ENCODE results near the gene PEAK1. TPM values are rescaled to one million over a fixed set of nuclear protein-coding genes. Genes with fewer than 3 reads are reported as not detected.

Gene PEAK1
- total and polyA plus RNA-seq, 2 donors (not counting 3 experiments of a cell fraction or from before 2014, with no cell fraction given): 17.9 to 91.9 TPM

DNA sequence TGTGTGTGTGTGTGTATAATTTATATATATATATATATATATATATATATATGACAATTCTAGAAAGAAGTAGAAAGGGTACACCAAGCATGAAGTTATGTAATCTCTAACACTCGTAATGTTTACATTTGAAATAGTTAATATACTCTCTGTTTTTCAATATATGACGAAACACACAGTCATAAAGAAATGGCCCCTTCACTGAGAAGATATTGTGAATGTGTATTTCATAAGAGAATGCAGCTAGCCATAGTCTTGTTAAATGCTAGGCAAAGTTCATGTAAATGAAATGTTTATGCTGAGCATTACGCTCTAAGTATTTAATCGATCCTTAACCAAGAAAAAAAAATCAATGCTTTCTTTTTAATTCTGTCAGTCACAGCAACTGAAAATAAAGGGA, 194.3 kb downstream of the PEAK1 start:
- no peaks in the 10 kb centered on the region for H4K20me1 ChIP-seq (replicated peaks; ENCODE audit: control insufficient read depth, extremely low read depth, insufficient read depth, low read length)
- no peaks in the 10 kb centered on the region for H3K27me3 ChIP-seq (ENCODE audit: control insufficient read depth in 2 of 2, insufficient read depth in 2 of 2, low read length in 2 of 2)
- FAIRE-seq (no peak), DNase-seq (ENCODE audit: low read depth, low spot score) (peak; percentile 7)
- no peak overlapping the region for H3K9ac ChIP-seq (replicated peaks; ENCODE audit: extremely low read depth, insufficient read depth, low read length)
- H3K4me3 ChIP-seq (replicated peaks in 1 of 3; ENCODE audit: insufficient read depth in 1 of 3, low read depth in 1 of 3, low read length in 3 of 3): no peak overlapping the region
- H3K9me1 ChIP-seq (replicated peaks; ENCODE audit: control insufficient read depth, extremely low read depth, insufficient read depth, low read length): no peaks in the 10 kb centered on the region
- no TSS peak for BruUV-seq (replicated peaks)
- H3K79me2 ChIP-seq (ENCODE audit: control insufficient read depth, insufficient read depth, low read length): no peaks in the 10 kb centered on the region
- no peaks in the 10 kb centered on the region for H3K9me3 ChIP-seq (replicated peaks; ENCODE audit: control insufficient read depth, insufficient read depth, low read length)
- dilution Hi-C loops (cut with MboI; ENCODE audit: extremely low pct_ligation_motif_present, low sequenced_read_pairs) (no loop called here), intact Hi-C loops (cut with micrococcal nuclease) (no loop called here)
- TF ChIP-seq EZH2 (IDR thresholded peaks at IDR 0.05; ENCODE audit: borderline replicate concordance, low read depth, low read length, severe bottlenecking): no peak
- TF ChIP-seq, protein P1, sequence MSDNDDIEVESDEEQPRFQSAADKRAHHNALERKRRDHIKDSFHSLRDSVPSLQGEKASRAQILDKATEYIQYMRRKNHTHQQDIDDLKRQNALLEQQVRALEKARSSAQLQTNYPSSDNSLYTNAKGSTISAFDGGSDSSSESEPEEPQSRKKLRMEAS (IDR thresholded peaks at IDR 0.05; ENCODE audit: insufficient read depth, insufficient read length): no peak
- no peak for TF ChIP-seq FOS (IDR thresholded peaks at IDR 0.05; ENCODE audit: borderline replicate concordance, insufficient read depth, low read length)
- TF ChIP-seq GATA2 (IDR thresholded peaks at IDR 0.05; ENCODE audit: insufficient read depth, insufficient read length, low read depth, low read length): no peak
- TF ChIP-seq POLR2A (IDR thresholded peaks at IDR 0.05; ENCODE audit: low read depth, low read length): no peak
- no peak for TF ChIP-seq MYC (IDR thresholded peaks at IDR 0.05; ENCODE audit: low read depth, low read length)
- TF ChIP-seq, protein P2, sequence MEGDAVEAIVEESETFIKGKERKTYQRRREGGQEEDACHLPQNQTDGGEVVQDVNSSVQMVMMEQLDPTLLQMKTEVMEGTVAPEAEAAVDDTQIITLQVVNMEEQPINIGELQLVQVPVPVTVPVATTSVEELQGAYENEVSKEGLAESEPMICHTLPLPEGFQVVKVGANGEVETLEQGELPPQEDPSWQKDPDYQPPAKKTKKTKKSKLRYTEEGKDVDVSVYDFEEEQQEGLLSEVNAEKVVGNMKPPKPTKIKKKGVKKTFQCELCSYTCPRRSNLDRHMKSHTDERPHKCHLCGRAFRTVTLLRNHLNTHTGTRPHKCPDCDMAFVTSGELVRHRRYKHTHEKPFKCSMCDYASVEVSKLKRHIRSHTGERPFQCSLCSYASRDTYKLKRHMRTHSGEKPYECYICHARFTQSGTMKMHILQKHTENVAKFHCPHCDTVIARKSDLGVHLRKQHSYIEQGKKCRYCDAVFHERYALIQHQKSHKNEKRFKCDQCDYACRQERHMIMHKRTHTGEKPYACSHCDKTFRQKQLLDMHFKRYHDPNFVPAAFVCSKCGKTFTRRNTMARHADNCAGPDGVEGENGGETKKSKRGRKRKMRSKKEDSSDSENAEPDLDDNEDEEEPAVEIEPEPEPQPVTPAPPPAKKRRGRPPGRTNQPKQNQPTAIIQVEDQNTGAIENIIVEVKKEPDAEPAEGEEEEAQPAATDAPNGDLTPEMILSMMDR (IDR thresholded peaks at IDR 0.05; ENCODE audit: extremely low read depth in 1 of 2, insufficient read depth in 1 of 2, low read depth in 1 of 2, low read length in 2 of 2): no peak
- no peak for TF ChIP-seq POLR2AphosphoS5 (IDR thresholded peaks at IDR 0.05; ENCODE audit: insufficient read depth, low read depth, low read length)
- TF ChIP-seq JUN (IDR thresholded peaks at IDR 0.05; ENCODE audit: borderline replicate concordance, insufficient read depth, insufficient read length, low read depth): no peak
- H2AFZ ChIP-seq (ENCODE audit: low read depth, low read length): no peak overlapping the region
- POLR2A ChIA-PET: no interaction called here
- H3K4me1 ChIP-seq (ENCODE audit: control insufficient read depth, extremely low read depth, insufficient read depth, low read length): peaks cover 35% of the 10 kb centered on the region
- H3K27ac ChIP-seq (ENCODE audit: insufficient read depth, low read depth, low read length): no peak overlapping the region
- CTCF ChIA-PET: interaction anchor here (1.1 to 1.5 kb wide), 3 partner anchors 14 to 281 kb away, joined by 3 to 7 read pairs (median 6); no protein-coding TSS in a partner anchor
- no peak overlapping the region for H3K4me2 ChIP-seq (ENCODE audit: insufficient read depth, low read length)
- no peaks in the 10 kb centered on the region for H3K36me3 ChIP-seq (ENCODE audit: control insufficient read depth in 2 of 2, extremely low read depth in 1 of 2, insufficient read depth in 2 of 2, low read length in 2 of 2)
